GM12891 (cell line): Measurements from ENCODE around the gene UBE2J2.
A peak's percentile ranks its signal among the peaks of the same experiment; 100 is the strongest.

Source experiments
- DNase-seq: peaks from one replicate; pipeline ENCODE4 v3.0.0; 2011; ENCODE audit warnings: low spot score; ENCODE audit not compliant: insufficient read length
- FAIRE-seq: peaks from 2 replicates; lab custom pipeline; 2011; peaks lifted over from hg19 to GRCh38; lab: Jason Lieb, UNC
- PAX5 ChIP-seq: IDR thresholded peaks from 2 replicates; pipeline ENCODE4 v1.6.1; 2011; ENCODE audit warnings: low read length, moderate library complexity, mild to moderate bottlenecking; ENCODE audit not compliant: insufficient read depth, severe bottlenecking
- POLR2A ChIP-seq: IDR thresholded peaks from 2 replicates; pipeline ENCODE4 v1.6.1; 2011; ENCODE audit warnings: low read depth, low read length, control low read depth
- POLR2AphosphoS5 ChIP-seq: IDR thresholded peaks from 2 replicates; pipeline ENCODE4 v1.6.1; 2011; ENCODE audit warnings: low read depth, low read length, control low read depth
- POU2F2 ChIP-seq: IDR thresholded peaks from 2 replicates; pipeline ENCODE4 v1.6.1; 2011; ENCODE audit warnings: low read depth, mild to moderate bottlenecking, control low read depth, low read length, moderate library complexity
- SPI1 ChIP-seq: IDR thresholded peaks from 2 replicates; pipeline ENCODE4 v1.6.1; 2011; ENCODE audit warnings: low read depth, low read length, control low read depth
- TAF1 ChIP-seq: IDR thresholded peaks from 2 replicates; pipeline ENCODE4 v1.6.1; 2011; ENCODE audit warnings: low read depth, low read length, control low read depth

The UBE2J2 gene

GRCh38 chr1:1296070-1297061, 22.7 kb upstream of the UBE2J2 start:
- DNase-seq, result no peak
- no peak for FAIRE-seq
- TF ChIP-seq POLR2AphosphoS5, result no peak
- no peak for TF ChIP-seq POLR2A
- TF ChIP-seq SPI1, result no peak
- TF ChIP-seq POU2F2, result no peak
- TF ChIP-seq PAX5, result no peak
- no peak for TF ChIP-seq TAF1

- no peak for DNase-seq
- TF ChIP-seq POLR2A (no peak), POLR2AphosphoS5 (no peak), PAX5 (no peak), POU2F2 (no peak), SPI1 (no peak), TAF1 (no peak)
- FAIRE-seq, result no peak
Observed at GRCh38 chr1:1295154-1295923, 21.7 kb upstream of the UBE2J2 start.

- DNase-seq (no peak), FAIRE-seq (no peak)
- no peak for TF ChIP-seq POU2F2
- TF ChIP-seq POLR2A, result no peak
- no peak for TF ChIP-seq PAX5
- no peak for TF ChIP-seq TAF1
- no peak for TF ChIP-seq POLR2AphosphoS5
- TF ChIP-seq SPI1, result no peak
Observed at GRCh38 chr1:1294250-1294890, 20.7 kb upstream of the UBE2J2 start.

GRCh38 chr1:1293263-1294249, 19.9 kb upstream of the UBE2J2 start:
- DNase-seq (no peak), FAIRE-seq (no peak)
- TF ChIP-seq POU2F2, result no peak
- no peak for TF ChIP-seq PAX5

GRCh38 chr1:1292851-1293250, 19.2 kb upstream of the UBE2J2 start:
- no peak for FAIRE-seq
- TF ChIP-seq POU2F2 (no peak), SPI1 (no peak), PAX5 (no peak)
- no peak for DNase-seq

- no peak for FAIRE-seq
- no peak for DNase-seq
- TF ChIP-seq POLR2AphosphoS5 (no peak), POU2F2 (no peak), TAF1 (no peak), PAX5 (no peak), SPI1 (no peak), POLR2A (no peak)
Observed at GRCh38 chr1:1292442-1292779, 18.8 kb upstream of the UBE2J2 start.

GRCh38 chr1:1291548-1292441, 18.1 kb upstream of the UBE2J2 start:
- peak; percentile 95 for FAIRE-seq
- no peak for TF ChIP-seq PAX5
- no peak for TF ChIP-seq POU2F2
- no peak for TF ChIP-seq TAF1
- TF ChIP-seq POLR2AphosphoS5, result no peak
- TF ChIP-seq POLR2A, result 0 out of 2 replicates have a peak, but pooled peaks have one; percentile 20
- no peak for TF ChIP-seq SPI1
- DNase-seq, result peak; percentile 96

- DNase-seq (no peak), FAIRE-seq (no peak)
- no peak for TF ChIP-seq SPI1
- TF ChIP-seq POLR2AphosphoS5, result no peak
- no peak for TF ChIP-seq TAF1
- TF ChIP-seq POU2F2, result no peak
- TF ChIP-seq POLR2A, result no peak
- no peak for TF ChIP-seq PAX5
Observed at GRCh38 chr1:1291023-1291528, 17.4 kb upstream of the UBE2J2 start.
